NCI-H2081 (cell line): Measurements from ENCODE around the gene FAM131C.
"Not testable (repeated sequence)": the region's sequence is repeated elsewhere in the genome, so short reads cannot be mapped to it uniquely, and the experiment has no call there.

Source experiments
- DNase-seq, 2 experiments: peaks; one replicate each; lab custom pipeline; 2025; lab: John Stamatoyannopoulos, UW

Gene FAM131C

DNA sequence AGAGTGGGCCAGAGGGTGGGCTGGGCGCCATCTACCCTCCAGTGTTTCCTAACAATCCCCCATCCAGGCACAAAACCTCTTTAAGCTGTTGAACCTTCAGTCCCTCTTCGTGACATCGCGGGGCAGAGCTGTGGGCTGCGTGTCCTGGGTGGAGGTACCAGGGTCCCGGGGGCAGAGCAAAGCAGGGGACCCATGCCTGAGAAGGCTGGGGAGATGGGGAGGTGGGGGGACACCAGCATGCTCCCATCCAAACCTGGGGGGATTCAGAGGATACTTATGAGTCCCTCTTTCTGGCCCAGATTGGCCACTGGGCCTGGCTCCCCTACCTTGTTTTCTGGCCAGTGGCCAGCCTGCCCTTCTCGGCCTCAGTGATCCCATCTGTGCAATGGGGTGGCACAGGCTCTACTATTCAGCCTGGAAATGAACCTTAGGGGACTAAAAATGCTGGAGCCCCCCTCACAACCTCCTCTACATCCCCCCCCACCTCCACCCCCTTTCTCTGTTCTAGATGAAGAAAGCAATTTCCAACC is 40.3 kb downstream of the FAM131C start:
- DNase-seq, result not testable (repeated sequence)

DNA sequence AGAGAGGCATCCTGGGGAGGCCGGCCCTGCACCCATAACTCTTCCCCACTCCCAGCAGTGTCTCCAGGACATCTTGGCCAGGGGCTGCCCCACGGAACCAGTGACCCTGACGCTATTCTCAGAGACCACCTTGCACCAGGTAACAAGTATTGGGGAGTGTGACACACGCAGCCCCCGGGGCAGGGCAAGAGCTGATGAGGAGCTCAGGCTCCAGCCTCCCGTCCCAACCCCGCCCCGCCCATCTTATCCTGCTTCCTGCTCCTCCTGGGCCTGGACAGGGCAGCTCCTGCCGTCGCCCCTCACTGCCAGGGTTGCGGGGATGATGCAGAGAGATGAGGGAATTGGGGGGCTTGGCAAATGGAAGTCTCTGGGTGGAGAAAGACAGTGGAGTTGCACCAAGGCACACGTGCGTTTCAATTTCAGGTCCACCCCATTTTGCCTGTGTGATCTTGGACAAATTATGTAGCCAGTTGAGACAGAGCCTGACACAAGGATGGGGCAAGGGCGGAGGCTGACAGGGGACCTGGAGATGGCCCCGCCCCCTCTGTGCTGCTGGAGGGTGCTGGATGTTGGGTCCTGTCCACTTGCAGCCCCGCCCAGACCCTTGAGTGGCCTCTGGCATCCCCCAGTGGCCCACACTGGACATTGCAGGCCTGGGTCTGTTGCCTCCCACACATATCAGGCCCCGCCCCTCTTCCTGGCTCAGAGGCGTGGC is 40.9 kb downstream of the FAM131C start:
- DNase-seq, result peak; percentile 66 to 71

DNA sequence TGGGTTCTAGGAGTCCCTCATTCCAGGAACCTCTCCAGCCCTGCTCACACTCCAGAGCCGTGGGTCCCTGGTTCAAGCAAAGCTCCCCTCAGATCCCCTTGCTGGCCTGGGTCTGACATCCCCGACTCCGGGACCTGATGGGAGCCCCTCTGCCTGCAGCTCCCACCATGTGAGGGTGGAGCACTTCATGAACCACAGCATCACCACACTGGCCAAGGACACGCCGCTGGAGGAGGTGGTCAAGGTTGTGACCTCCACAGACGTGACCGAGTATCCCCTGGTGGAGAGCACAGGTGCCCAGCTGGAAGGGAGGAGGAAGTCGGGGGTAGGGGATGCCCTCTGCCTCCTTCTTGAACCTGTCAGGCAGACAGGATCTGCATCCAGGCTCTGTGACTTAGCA is 41.9 kb downstream of the FAM131C start:
- no peak for DNase-seq

DNA sequence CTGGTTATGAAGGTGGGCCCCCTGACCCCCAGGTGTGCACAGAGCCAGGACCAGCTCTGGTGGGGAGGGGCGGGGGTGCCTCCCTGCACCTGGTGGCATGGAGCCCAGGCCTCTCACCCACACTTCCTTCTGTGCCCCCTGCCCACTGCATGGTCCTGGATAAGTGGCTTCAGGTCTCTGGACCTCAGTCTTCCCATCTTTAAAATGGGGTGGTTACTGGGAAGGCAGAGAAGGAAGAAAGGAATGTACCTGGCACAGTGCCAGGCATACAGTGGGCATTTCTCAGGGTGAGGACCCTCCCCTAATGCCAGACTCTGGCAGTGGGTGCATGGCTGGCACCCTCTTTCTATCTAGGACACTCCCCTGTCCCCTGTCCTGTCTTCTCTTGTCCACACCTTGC is 44.2 kb downstream of the FAM131C start:
- no peak for DNase-seq

- DNase-seq, result not testable (repeated sequence)
Observed at GRCh38 chr1:16029003-16029268, 44.5 kb downstream of the FAM131C start.

GRCh38 chr1:16028237-16029002 is 45.0 kb downstream of the FAM131C start:
- DNase-seq, result no peak

DNA sequence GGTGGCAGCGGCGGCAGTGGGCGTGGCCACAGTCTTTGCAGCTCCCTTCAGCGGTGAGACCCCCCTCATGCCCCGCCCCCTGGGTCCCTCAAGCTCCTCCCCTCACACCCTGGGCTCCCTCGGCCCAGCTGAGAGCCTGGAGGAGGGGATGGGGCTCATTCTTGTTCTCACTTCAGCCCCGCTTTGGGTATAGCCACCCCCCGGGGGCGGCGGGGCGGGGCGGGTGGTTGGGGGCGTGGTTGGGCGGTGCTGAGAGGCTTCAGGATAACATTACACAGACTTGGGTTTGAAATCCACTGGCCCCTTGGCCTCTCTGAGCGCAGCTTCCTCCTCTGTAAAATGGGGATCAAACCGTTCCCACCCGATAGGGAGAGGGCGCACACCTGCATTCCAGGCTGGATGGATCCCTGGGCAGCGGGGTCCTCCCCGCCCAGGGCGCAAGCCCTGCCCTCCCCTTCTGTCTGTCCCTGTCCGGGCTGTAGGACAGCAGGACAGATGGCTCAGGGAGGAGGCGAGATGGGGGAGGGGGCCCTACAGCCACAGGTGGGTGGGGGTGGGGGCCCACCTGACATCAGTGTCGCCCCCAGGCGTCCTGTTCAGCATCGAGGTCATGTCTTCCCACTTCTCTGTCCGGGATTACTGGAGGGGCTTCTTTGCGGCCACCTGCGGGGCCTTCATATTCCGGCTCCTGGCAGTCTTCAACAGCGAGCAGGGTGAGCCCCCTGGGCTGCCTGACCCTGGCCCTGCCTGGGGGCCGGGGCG is 46.5 kb downstream of the FAM131C start:
- DNase-seq, result no peak

GRCh38 chr1:16026302-16026701 is 47.1 kb downstream of the FAM131C start:
- not testable (repeated sequence) for DNase-seq

- no peak for DNase-seq
Observed at GRCh38 chr1:16023050-16023653, 50.3 kb downstream of the FAM131C start.

GRCh38 chr1:16022393-16022792 is 51.1 kb downstream of the FAM131C start:
- DNase-seq, result no peak

- DNase-seq, result no peak
Observed at GRCh38 chr1:16021681-16022080, 51.8 kb downstream of the FAM131C start, which contains the start of gene CLCNKA. CLCNKA (plus strand) TSS chr1:16022036; CDS start chr1:16022620, 584 bp downstream.

- DNase-seq, result not testable (repeated sequence)
Observed at GRCh38 chr1:16020878-16021277, 52.6 kb downstream of the FAM131C start.

GRCh38 chr1:16020325-16020724 is 53.1 kb downstream of the FAM131C start:
- DNase-seq, result no peak

GRCh38 chr1:16019644-16020277 is 53.7 kb downstream of the FAM131C start:
- no peak for DNase-seq

- no peak for DNase-seq
Observed at GRCh38 chr1:16018749-16019643, 54.5 kb downstream of the FAM131C start.

- DNase-seq, result no peak
Observed at GRCh38 chr1:16018308-16018707, 55.1 kb downstream of the FAM131C start.

- DNase-seq, result no peak
Observed at GRCh38 chr1:16017461-16018303, 55.8 kb downstream of the FAM131C start, which contains the start of gene HSPB7. HSPB7 (minus strand) TSS chr1:16018043; CDS start chr1:16017963, 80 bp downstream.

GRCh38 chr1:16017076-16017460 is 56.4 kb downstream of the FAM131C start:
- DNase-seq, result no peak
